HL-60 (cell line): ENCODE data around the gene PTPRU.

Experiments used
- CTCF ChIP-seq: IDR thresholded peaks from one replicate; pipeline ENCODE4 v1.5.1; 2011; ENCODE audit warnings: low read length, control low read depth, inconsistent platforms; ENCODE audit not compliant: insufficient read depth
- GABPA ChIP-seq: IDR thresholded peaks from 2 replicates; pipeline ENCODE4 v1.6.1; 2012; ENCODE audit warnings: low read depth

- no peak for TF ChIP-seq GABPA
- no peak for TF ChIP-seq CTCF
Observed at GRCh38 chr1:29239142-29239541, 2.8 kb downstream of the PTPRU start.
